Non-pigmented ciliary epithelial cell (primary cell): Measurements from ENCODE around the gene ACSL1.

ENCODE experiments used
- DNase-seq: peaks from one replicate; pipeline ENCODE4 v3.0.0-alpha.2; 2010; ENCODE audit warnings: low read depth

Gene ACSL1

GRCh38 chr4:184838249-184839074, 12.7 kb upstream of the ACSL1 start:
- no peak for DNase-seq

GRCh38 chr4:184836613-184837012, 10.8 kb upstream of the ACSL1 start:
- DNase-seq = no peak

- no peak for DNase-seq
Measured at GRCh38 chr4:184833046-184833838, 7.5 kb upstream of the ACSL1 start.

GRCh38 chr4:184831153-184831552, 5.4 kb upstream of the ACSL1 start:
- DNase-seq = no peak

- DNase-seq = no peak
Measured at GRCh38 chr4:184826691-184827270, 1.0 kb upstream of the ACSL1 start.

GRCh38 chr4:184825141-184825895, 450 bp downstream of the ACSL1 start:
- DNase-seq = no peak

- DNase-seq = no peak
Measured at GRCh38 chr4:184824776-184825084, 1.0 kb downstream of the ACSL1 start.

- no peak for DNase-seq
Measured at GRCh38 chr4:184824081-184824775, 1.5 kb downstream of the ACSL1 start.

- no peak for DNase-seq
Measured at GRCh38 chr4:184823014-184823413, 2.8 kb downstream of the ACSL1 start.

GRCh38 chr4:184822356-184822755, 3.4 kb downstream of the ACSL1 start:
- no peak for DNase-seq

GRCh38 chr4:184821242-184821641, 4.5 kb downstream of the ACSL1 start:
- no peak for DNase-seq

- no peak for DNase-seq
Measured at GRCh38 chr4:184819786-184820185, 6.0 kb downstream of the ACSL1 start.

- no peak for DNase-seq
Measured at GRCh38 chr4:184818216-184818564, 7.6 kb downstream of the ACSL1 start.

GRCh38 chr4:184817494-184818215, 8.1 kb downstream of the ACSL1 start:
- DNase-seq = no peak

- no peak for DNase-seq
Measured at GRCh38 chr4:184816962-184817361, 8.8 kb downstream of the ACSL1 start.

GRCh38 chr4:184815046-184815877, 10.5 kb downstream of the ACSL1 start:
- DNase-seq = no peak

GRCh38 chr4:184814686-184815045, 11.1 kb downstream of the ACSL1 start:
- DNase-seq = no peak

- no peak for DNase-seq
Measured at GRCh38 chr4:184812651-184813181, 13.1 kb downstream of the ACSL1 start.

- DNase-seq = no peak
Measured at GRCh38 chr4:184812199-184812542, 13.6 kb downstream of the ACSL1 start.

- no peak for DNase-seq
Measured at GRCh38 chr4:184811526-184812198, 14.1 kb downstream of the ACSL1 start.
